Measurements from ENCODE around the gene SIRPB1. TPM values are rescaled to one million over a fixed set of nuclear protein-coding genes. Genes with fewer than 3 reads are reported as not detected.

Gene SIRPB1
- total RNA-seq, 1 experiment from 2014 or later, result not detected

DNA sequence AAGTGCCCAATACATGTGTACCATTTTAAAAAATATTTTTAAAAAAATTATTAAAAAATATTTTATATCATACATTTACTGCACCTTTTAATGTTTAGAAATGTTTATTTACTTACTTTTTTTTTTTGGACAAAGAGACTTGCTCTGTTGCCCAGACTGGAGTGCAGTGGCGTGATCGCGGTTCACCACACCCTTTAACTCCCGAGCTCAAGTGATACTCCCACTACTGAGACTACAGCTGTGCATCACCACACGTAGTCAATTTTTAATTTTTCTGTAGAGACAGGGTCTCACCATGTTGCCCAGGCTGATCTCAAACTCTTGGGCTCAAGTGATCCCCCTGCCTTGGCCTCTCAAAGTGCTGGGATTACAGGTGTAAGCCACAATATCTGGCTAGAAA, 47.0 kb upstream of the SIRPB1 start:
- Histone ChIP-seq H3K27ac (ENCODE audit: low read depth, low read length, poor library complexity, severe bottlenecking) (no peak overlapping the region), H3K27me3 (replicated peaks; ENCODE audit: insufficient read depth, low read depth, low read length, poor library complexity) (no peaks in the 10 kb centered on the region), H3K9me3 (ENCODE audit: low read depth, low read length, poor library complexity, severe bottlenecking) (no peaks in the 10 kb centered on the region), H3K36me3 (ENCODE audit: insufficient read depth, low read length, poor library complexity, severe bottlenecking) (no peaks in the 10 kb centered on the region), H3K4me1 (ENCODE audit: insufficient read depth, low read length, poor library complexity, severe bottlenecking) (peaks cover 4% of the 10 kb centered on the region), H3K4me3 (ENCODE audit: low read depth, low read length, poor library complexity, severe bottlenecking) (no peak overlapping the region)
- no peak for TF ChIP-seq EZH2 (IDR thresholded peaks at IDR 0.05; ENCODE audit: borderline replicate concordance, low read depth, low read length, poor library complexity, severe bottlenecking)
- TF ChIP-seq, protein P1, sequence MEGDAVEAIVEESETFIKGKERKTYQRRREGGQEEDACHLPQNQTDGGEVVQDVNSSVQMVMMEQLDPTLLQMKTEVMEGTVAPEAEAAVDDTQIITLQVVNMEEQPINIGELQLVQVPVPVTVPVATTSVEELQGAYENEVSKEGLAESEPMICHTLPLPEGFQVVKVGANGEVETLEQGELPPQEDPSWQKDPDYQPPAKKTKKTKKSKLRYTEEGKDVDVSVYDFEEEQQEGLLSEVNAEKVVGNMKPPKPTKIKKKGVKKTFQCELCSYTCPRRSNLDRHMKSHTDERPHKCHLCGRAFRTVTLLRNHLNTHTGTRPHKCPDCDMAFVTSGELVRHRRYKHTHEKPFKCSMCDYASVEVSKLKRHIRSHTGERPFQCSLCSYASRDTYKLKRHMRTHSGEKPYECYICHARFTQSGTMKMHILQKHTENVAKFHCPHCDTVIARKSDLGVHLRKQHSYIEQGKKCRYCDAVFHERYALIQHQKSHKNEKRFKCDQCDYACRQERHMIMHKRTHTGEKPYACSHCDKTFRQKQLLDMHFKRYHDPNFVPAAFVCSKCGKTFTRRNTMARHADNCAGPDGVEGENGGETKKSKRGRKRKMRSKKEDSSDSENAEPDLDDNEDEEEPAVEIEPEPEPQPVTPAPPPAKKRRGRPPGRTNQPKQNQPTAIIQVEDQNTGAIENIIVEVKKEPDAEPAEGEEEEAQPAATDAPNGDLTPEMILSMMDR (conservative IDR thresholded peaks at IDR 0.05; ENCODE audit: low read depth, low read length), result no peak
- ChIA-PET POLR2A (ENCODE audit: low non-redundant PET) (no interaction called here), CTCF (no interaction called here)
- BruUV-seq (replicated peaks), result no TSS peak
- intact Hi-C loops (cut with micrococcal nuclease; ENCODE audit: unreplicated experiment), result no loop called here
- DNase-seq (ENCODE audit: low spot score), result no peak

DNA sequence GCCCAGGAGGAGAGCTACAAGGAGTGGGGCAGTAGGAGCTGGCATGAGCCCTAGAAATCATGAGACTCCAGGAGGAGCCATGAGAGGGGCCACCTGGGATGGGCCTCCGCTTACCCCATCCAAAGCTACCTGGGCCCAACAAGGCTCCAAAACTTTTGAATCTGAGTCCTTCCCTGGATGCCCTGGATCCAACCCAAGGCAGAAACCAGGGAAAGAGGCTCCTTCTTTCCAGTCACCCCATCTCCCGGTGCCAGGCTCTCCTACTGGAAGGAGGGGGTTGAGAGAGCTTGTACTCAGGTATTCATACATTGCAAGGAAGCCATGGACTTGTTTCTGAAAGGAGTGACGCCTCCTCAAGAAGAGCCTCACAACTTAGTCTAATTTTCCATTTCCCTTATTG, 45.5 kb upstream of the SIRPB1 start:
- Histone ChIP-seq H3K9me3 (ENCODE audit: low read depth, low read length, poor library complexity, severe bottlenecking) (no peaks in the 10 kb centered on the region), H3K27ac (ENCODE audit: low read depth, low read length, poor library complexity, severe bottlenecking) (no peak overlapping the region), H3K27me3 (replicated peaks; ENCODE audit: insufficient read depth, low read depth, low read length, poor library complexity) (no peaks in the 10 kb centered on the region), H3K36me3 (ENCODE audit: insufficient read depth, low read length, poor library complexity, severe bottlenecking) (no peaks in the 10 kb centered on the region), H3K4me1 (ENCODE audit: insufficient read depth, low read length, poor library complexity, severe bottlenecking) (peaks cover 4% of the 10 kb centered on the region), H3K4me3 (ENCODE audit: low read depth, low read length, poor library complexity, severe bottlenecking) (no peak overlapping the region)
- BruUV-seq (replicated peaks), result no TSS peak
- intact Hi-C loops (cut with micrococcal nuclease; ENCODE audit: unreplicated experiment), result no loop called here
- ChIA-PET POLR2A (ENCODE audit: low non-redundant PET) (no interaction called here), CTCF (no interaction called here)
- TF ChIP-seq, protein P1 (conservative IDR thresholded peaks at IDR 0.05; ENCODE audit: low read depth, low read length), result no peak
- no peak for TF ChIP-seq EZH2 (IDR thresholded peaks at IDR 0.05; ENCODE audit: borderline replicate concordance, low read depth, low read length, poor library complexity, severe bottlenecking)
- no peak for DNase-seq (ENCODE audit: low spot score)

DNA sequence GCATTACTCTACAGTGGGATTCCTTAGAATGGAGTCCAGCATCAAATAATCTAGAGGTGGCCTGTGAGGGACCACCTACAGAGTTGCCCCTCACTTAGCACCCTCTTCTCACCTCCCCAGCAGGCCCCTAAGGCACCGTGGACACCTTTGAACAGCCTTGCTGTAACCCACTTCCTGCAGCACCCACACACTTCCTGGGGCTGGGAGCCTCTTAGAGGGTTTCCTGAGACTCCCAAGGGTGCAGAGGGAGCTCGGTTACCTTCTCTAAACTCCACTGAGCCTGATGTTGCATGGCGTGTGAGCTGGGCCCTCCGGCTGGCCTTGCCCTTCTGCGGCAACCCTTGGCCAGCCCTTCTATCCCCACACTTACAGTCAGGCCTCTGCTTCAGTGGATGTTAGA, 45.1 kb upstream of the SIRPB1 start:
- Histone ChIP-seq H3K4me3 (ENCODE audit: low read depth, low read length, poor library complexity, severe bottlenecking) (no peak overlapping the region), H3K9me3 (ENCODE audit: low read depth, low read length, poor library complexity, severe bottlenecking) (no peaks in the 10 kb centered on the region), H3K4me1 (ENCODE audit: insufficient read depth, low read length, poor library complexity, severe bottlenecking) (peaks cover 4% of the 10 kb centered on the region), H3K27ac (ENCODE audit: low read depth, low read length, poor library complexity, severe bottlenecking) (no peak overlapping the region), H3K36me3 (ENCODE audit: insufficient read depth, low read length, poor library complexity, severe bottlenecking) (no peaks in the 10 kb centered on the region), H3K27me3 (replicated peaks; ENCODE audit: insufficient read depth, low read depth, low read length, poor library complexity) (no peaks in the 10 kb centered on the region)
- TF ChIP-seq EZH2 (IDR thresholded peaks at IDR 0.05; ENCODE audit: borderline replicate concordance, low read depth, low read length, poor library complexity, severe bottlenecking), result no peak
- TF ChIP-seq, protein P1 (conservative IDR thresholded peaks at IDR 0.05; ENCODE audit: low read depth, low read length), result no peak
- ChIA-PET POLR2A (ENCODE audit: low non-redundant PET) (no interaction called here), CTCF (no interaction called here)
- intact Hi-C loops (cut with micrococcal nuclease; ENCODE audit: unreplicated experiment), result no loop called here
- no TSS peak for BruUV-seq (replicated peaks)
- DNase-seq (ENCODE audit: low spot score), result no peak

Measured in A673 (cell line).